ENCODE results near the gene ZNF892.
"Not testable (repeated sequence)": the region's sequence is repeated elsewhere in the genome, so short reads cannot be mapped to it uniquely, and the experiment has no call there.

ZNF892 gene

GRCh38 chr2:95207111-95207961, at the start of gene ZNF892:
Gene ZNF892, plus strand, starts transcription at chr2:95207521. Its CDS starts 295 bp downstream, at chr2:95207816.
- peak; percentile 98 for DNase-seq (ENCODE audit: low spot score)

- no peak for DNase-seq (ENCODE audit: low spot score)
Observed at GRCh38 chr2:95158441-95158840, 48.9 kb upstream of the ZNF892 start.

- DNase-seq (ENCODE audit: low spot score) = peak; percentile 72
Observed at GRCh38 chr2:95158891-95159619, 48.3 kb upstream of the ZNF892 start.

GRCh38 chr2:95159690-95160449, 47.5 kb upstream of the ZNF892 start, which contains the start of gene ZNF514:
Gene ZNF514, minus strand, starts transcription at chr2:95159848. Its CDS starts 6,595 bp downstream, at chr2:95153253.
- peak; percentile 96 for DNase-seq (ENCODE audit: low spot score)

- DNase-seq (ENCODE audit: low spot score) = no peak
Observed at GRCh38 chr2:95165030-95165370, 42.3 kb upstream of the ZNF892 start.

- DNase-seq (ENCODE audit: low spot score) = peak; percentile 99
Observed at GRCh38 chr2:95165371-95166064, 41.8 kb upstream of the ZNF892 start, which contains the start of gene ZNF2. Gene ZNF2, plus strand, starts transcription at chr2:95165809. Its CDS starts 10,418 bp downstream, at chr2:95176227.

GRCh38 chr2:95166065-95166763, 41.1 kb upstream of the ZNF892 start:
- no peak for DNase-seq (ENCODE audit: low spot score)

GRCh38 chr2:95171902-95172301, 35.4 kb upstream of the ZNF892 start:
- no peak for DNase-seq (ENCODE audit: low spot score)

- DNase-seq (ENCODE audit: low spot score) = no peak
Observed at GRCh38 chr2:95174031-95174542, 33.2 kb upstream of the ZNF892 start.

GRCh38 chr2:95179451-95179850, 27.9 kb upstream of the ZNF892 start:
- DNase-seq (ENCODE audit: low spot score) = no peak

GRCh38 chr2:95181774-95182173, 25.5 kb upstream of the ZNF892 start:
- no peak for DNase-seq (ENCODE audit: low spot score)

GRCh38 chr2:95185197-95185596, 22.1 kb upstream of the ZNF892 start:
- no peak for DNase-seq (ENCODE audit: low spot score)

GRCh38 chr2:95185973-95186372, 21.3 kb upstream of the ZNF892 start:
- no peak for DNase-seq (ENCODE audit: low spot score)

GRCh38 chr2:95192956-95193355, 14.4 kb upstream of the ZNF892 start:
- DNase-seq (ENCODE audit: low spot score) = not testable (repeated sequence)

GRCh38 chr2:95203911-95204310, 3.4 kb upstream of the ZNF892 start:
- no peak for DNase-seq (ENCODE audit: low spot score)

- no peak for DNase-seq (ENCODE audit: low spot score)
Observed at GRCh38 chr2:95204396-95204795, 2.9 kb upstream of the ZNF892 start.

- DNase-seq (ENCODE audit: low spot score) = no peak
Observed at GRCh38 chr2:95206096-95206495, 1.2 kb upstream of the ZNF892 start.

- DNase-seq (ENCODE audit: low spot score) = peak; percentile 37
Observed at GRCh38 chr2:95208106-95208505, 785 bp downstream of the ZNF892 start.

- DNase-seq (ENCODE audit: low spot score) = no peak
Observed at GRCh38 chr2:95215018-95215612, 7.8 kb downstream of the ZNF892 start.

- no peak for DNase-seq (ENCODE audit: low spot score)
Observed at GRCh38 chr2:95220449-95220848, 13.1 kb downstream of the ZNF892 start.

Measured in AG20443 (cell line).